ENCODE data around the gene RBM19.

RBM19 gene

DNA sequence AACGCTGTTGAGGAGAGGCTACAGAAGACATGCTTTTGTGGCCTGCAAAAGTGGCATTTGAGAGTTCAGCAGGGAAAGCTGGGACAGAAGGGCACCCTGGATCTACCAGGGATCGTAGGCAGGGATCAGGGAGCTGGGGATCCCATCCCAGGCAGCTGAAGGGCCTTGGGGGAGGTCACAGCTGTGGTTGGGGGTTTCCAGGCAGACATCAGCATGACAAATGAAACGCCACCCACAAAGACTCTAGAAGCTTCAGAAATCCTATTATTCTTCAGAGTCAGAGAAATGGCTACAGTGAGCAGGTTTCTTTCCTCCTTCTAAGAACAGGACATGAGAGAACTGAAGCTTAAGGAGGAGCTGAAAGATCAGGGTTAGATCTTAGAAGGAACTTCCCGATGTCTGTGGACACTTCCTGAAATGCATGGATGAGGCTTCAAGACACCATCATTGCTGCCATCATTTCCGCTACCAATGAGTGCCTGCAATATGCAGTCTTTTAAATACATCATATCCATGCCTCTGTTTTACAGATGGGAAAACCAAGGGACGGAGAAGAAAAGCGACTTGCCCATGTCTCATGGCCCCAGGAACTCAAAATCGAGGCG, 104.3 kb downstream of the RBM19 start:
- no peak for TF ChIP-seq CTCF (IDR thresholded peaks at IDR 0.05; ENCODE audit: low read depth, low read length)
- no peak for DNase-seq (ENCODE audit: extremely low read depth, low read depth)

- TF ChIP-seq CTCF (IDR thresholded peaks at IDR 0.05; ENCODE audit: low read depth, low read length) = no peak
- peak; percentile 58 for DNase-seq (ENCODE audit: extremely low read depth, low read depth)
Observed at GRCh38 chr12:113860950-113861349, 105.2 kb downstream of the RBM19 start.

- no peak for TF ChIP-seq CTCF (IDR thresholded peaks at IDR 0.05; ENCODE audit: low read depth, low read length)
- no peak for DNase-seq (ENCODE audit: extremely low read depth, low read depth)
Observed at GRCh38 chr12:113860059-113860820, 105.9 kb downstream of the RBM19 start.

GRCh38 chr12:113858841-113859386, 107.2 kb downstream of the RBM19 start:
- DNase-seq (ENCODE audit: extremely low read depth, low read depth) = no peak

GRCh38 chr12:113857371-113857770, 108.8 kb downstream of the RBM19 start:
- no peak for DNase-seq (ENCODE audit: extremely low read depth, low read depth)
- TF ChIP-seq CTCF (IDR thresholded peaks at IDR 0.05; ENCODE audit: low read depth, low read length) = no peak

More at GRCh38 chr12:113858841-113859386, 107.2 kb downstream of the RBM19 start:
- TF ChIP-seq CTCF (IDR thresholded peaks at IDR 0.05; ENCODE audit: low read depth, low read length) = no peak

DNA sequence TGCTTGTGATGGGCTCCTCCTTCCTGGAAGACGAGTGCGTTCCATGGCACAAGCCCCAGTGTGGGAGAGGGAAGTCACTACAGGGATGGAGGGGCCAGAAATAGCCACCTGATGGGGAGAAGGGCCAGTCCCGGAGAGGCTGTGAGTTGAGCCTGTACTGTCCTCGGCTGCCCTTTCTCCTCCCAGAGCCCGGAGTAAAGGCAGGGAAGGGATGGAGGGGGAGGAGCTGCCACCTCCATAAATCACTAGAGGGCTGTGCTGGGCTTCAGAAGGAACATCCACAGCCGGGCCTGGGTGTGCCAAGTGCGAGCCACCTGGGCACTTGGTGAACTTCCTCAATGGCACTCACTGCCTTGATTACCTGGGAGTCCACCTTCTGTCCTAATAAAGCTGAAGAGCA, 110.1 kb downstream of the RBM19 start:
- no peak for DNase-seq (ENCODE audit: extremely low read depth, low read depth)
- TF ChIP-seq CTCF (IDR thresholded peaks at IDR 0.05; ENCODE audit: low read depth, low read length) = no peak

All from AG09319 (cell line).